HG02759 (cell line): ENCODE results near the gene CDX1.

Source experiments
- ATAC-seq: cut with Tn5 transposase; IDR thresholded peaks from one replicate; pipeline ENCODE4 v1.9.1; 2021; ENCODE audit warnings: mild to moderate bottlenecking, moderate library complexity; ENCODE audit not compliant: unreplicated experiment

CDX1 gene

GRCh38 chr5:150144879-150145278 is 21.7 kb upstream of the CDX1 start:
- no peak for ATAC-seq

GRCh38 chr5:150146235-150146634 is 20.3 kb upstream of the CDX1 start:
- ATAC-seq, result no peak

- no peak for ATAC-seq
Observed at GRCh38 chr5:150146862-150147601, 19.5 kb upstream of the CDX1 start.

- no peak for ATAC-seq
Observed at GRCh38 chr5:150147670-150148069, 18.9 kb upstream of the CDX1 start.

- no peak for ATAC-seq
Observed at GRCh38 chr5:150148117-150148927, 18.3 kb upstream of the CDX1 start.

GRCh38 chr5:150149618-150150017 is 17.0 kb upstream of the CDX1 start:
- no peak for ATAC-seq

GRCh38 chr5:150152636-150153462 is 13.7 kb upstream of the CDX1 start:
- ATAC-seq, result no peak

GRCh38 chr5:150153483-150153882 is 13.1 kb upstream of the CDX1 start:
- no peak for ATAC-seq

GRCh38 chr5:150153957-150154617 is 12.5 kb upstream of the CDX1 start:
- ATAC-seq, result no peak

GRCh38 chr5:150154618-150155128 is 11.9 kb upstream of the CDX1 start:
- no peak for ATAC-seq

- ATAC-seq, result no peak
Observed at GRCh38 chr5:150155258-150156026, 11.1 kb upstream of the CDX1 start, which contains the start of gene PDGFRB. Gene PDGFRB, minus strand, starts transcription at chr5:150155845. Its CDS starts 18,798 bp downstream, at chr5:150137047.

GRCh38 chr5:150156027-150156368 is 10.6 kb upstream of the CDX1 start:
- ATAC-seq, result no peak

GRCh38 chr5:150156540-150156939 is 10.0 kb upstream of the CDX1 start:
- ATAC-seq, result no peak

GRCh38 chr5:150157168-150157567 is 9.4 kb upstream of the CDX1 start:
- no peak for ATAC-seq

GRCh38 chr5:150158170-150158949 is 8.2 kb upstream of the CDX1 start:
- ATAC-seq, result no peak

GRCh38 chr5:150159031-150159430 is 7.5 kb upstream of the CDX1 start:
- no peak for ATAC-seq

- ATAC-seq, result no peak
Observed at GRCh38 chr5:150159741-150160179, 6.8 kb upstream of the CDX1 start.

GRCh38 chr5:150160448-150161081 is 6.0 kb upstream of the CDX1 start:
- ATAC-seq, result no peak
